Measurements from ENCODE around the gene MAD2L1. TPM values are rescaled to one million over a fixed set of nuclear protein-coding genes. Genes with fewer than 3 reads are reported as not detected.

The MAD2L1 gene
- total and polyA plus RNA-seq, 9 donors = 0.95 to 5.2 (median 2.0) TPM

GRCh38 chr4:120083152-120083551 lies 16.5 kb upstream of the MAD2L1 start:
- intact Hi-C loops (cut with DNase I) = no loop called here
- Histone ChIP-seq H3K9me3 (no peaks in the 10 kb centered on the region), H3K4me1 (ENCODE audit: insufficient read depth) (no peaks in the 10 kb centered on the region), H3K27ac (no peak overlapping the region), H3K36me3 (no peaks in the 10 kb centered on the region), H3K27me3 (no peaks in the 10 kb centered on the region), H3K4me3 (no peak overlapping the region)
- WGBS, 3 donors = 77 to 79% (median 79%) methylated on average over 2 of the region's 2 CpGs
- DNase-seq = no peak
- no peak for TF ChIP-seq EP300 (IDR thresholded peaks at IDR 0.05)

DNA sequence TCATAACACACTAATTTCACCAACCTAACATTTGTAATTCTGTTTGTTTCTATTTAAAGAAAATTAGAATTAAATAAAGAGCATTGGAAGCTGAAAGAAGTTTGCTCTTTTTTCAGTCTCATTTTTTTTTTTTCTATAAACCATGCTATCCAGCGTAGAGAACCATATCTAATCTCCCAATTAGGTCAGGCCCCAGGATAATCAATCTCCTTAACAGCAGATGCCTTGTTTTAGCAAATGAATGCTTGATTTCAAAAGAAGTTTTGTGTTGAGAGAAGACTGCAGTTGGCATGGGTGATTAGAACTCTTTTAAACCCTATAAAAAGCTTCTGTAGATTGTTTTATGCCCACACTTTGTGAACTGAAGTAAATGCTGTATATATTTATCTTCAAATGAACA lies 15.6 kb upstream of the MAD2L1 start:
- Histone ChIP-seq H3K4me1 (ENCODE audit: insufficient read depth) (no peaks in the 10 kb centered on the region), H3K4me3 (no peak overlapping the region), H3K9me3 (no peaks in the 10 kb centered on the region), H3K27me3 (no peaks in the 10 kb centered on the region), H3K36me3 (no peaks in the 10 kb centered on the region), H3K27ac (no peak overlapping the region)
- intact Hi-C loops (cut with DNase I) = no loop called here
- TF ChIP-seq POLR2A (IDR thresholded peaks at IDR 0.05) = no peak
- no peak for TF ChIP-seq EP300 (IDR thresholded peaks at IDR 0.05)
- WGBS, 3 donors = 82 to 88% (median 87%) methylated on average over 1 of the region's 1 CpG
- no peak for DNase-seq

DNA sequence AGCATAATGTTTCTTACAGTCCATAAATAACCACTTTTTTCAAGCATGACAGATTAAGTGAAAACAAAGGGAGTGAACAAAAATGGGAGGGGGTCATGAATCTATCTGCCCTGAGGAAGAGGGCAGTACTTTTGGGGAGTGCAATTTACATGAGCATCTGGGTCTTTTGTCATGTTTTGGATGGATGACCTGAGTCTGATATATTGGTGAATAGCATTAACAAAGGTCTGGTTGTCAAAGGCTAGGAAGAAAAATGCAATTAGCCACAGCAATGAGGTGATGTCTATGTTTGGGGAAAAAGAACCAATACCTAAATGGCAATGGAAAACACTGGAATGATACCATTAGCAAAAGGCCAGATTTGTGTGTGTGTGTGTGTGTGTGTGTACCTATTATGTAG lies 15.1 kb upstream of the MAD2L1 start:
- no peaks in the 10 kb centered on the region for H3K36me3 ChIP-seq
- H3K27me3 ChIP-seq = no peaks in the 10 kb centered on the region
- no peak for DNase-seq
- no peak overlapping the region for H3K4me3 ChIP-seq
- no peaks in the 10 kb centered on the region for H3K9me3 ChIP-seq
- intact Hi-C loops (cut with DNase I) = no loop called here
- no peaks in the 10 kb centered on the region for H3K4me1 ChIP-seq (ENCODE audit: insufficient read depth)
- TF ChIP-seq POLR2A (IDR thresholded peaks at IDR 0.05) (no peak), EP300 (IDR thresholded peaks at IDR 0.05) (no peak)
- TF ChIP-seq, protein P1, sequence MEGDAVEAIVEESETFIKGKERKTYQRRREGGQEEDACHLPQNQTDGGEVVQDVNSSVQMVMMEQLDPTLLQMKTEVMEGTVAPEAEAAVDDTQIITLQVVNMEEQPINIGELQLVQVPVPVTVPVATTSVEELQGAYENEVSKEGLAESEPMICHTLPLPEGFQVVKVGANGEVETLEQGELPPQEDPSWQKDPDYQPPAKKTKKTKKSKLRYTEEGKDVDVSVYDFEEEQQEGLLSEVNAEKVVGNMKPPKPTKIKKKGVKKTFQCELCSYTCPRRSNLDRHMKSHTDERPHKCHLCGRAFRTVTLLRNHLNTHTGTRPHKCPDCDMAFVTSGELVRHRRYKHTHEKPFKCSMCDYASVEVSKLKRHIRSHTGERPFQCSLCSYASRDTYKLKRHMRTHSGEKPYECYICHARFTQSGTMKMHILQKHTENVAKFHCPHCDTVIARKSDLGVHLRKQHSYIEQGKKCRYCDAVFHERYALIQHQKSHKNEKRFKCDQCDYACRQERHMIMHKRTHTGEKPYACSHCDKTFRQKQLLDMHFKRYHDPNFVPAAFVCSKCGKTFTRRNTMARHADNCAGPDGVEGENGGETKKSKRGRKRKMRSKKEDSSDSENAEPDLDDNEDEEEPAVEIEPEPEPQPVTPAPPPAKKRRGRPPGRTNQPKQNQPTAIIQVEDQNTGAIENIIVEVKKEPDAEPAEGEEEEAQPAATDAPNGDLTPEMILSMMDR (IDR thresholded peaks at IDR 0.05) = no peak
- H3K27ac ChIP-seq = no peak overlapping the region

GRCh38 chr4:120080533-120080932 lies 13.9 kb upstream of the MAD2L1 start:
- no peaks in the 10 kb centered on the region for H3K27me3 ChIP-seq
- H3K4me3 ChIP-seq = no peak overlapping the region
- H3K9me3 ChIP-seq = no peaks in the 10 kb centered on the region
- intact Hi-C loops (cut with DNase I) = no loop called here
- TF ChIP-seq, protein P1 (IDR thresholded peaks at IDR 0.05) = no peak
- no peaks in the 10 kb centered on the region for H3K4me1 ChIP-seq (ENCODE audit: insufficient read depth)
- H3K36me3 ChIP-seq = no peaks in the 10 kb centered on the region
- DNase-seq = no peak
- 63 to 70% (median 67%) methylated on average over 2 of the region's 2 CpGs for WGBS, 3 donors
- no peak overlapping the region for H3K27ac ChIP-seq

GRCh38 chr4:120079839-120080520 lies 13.3 kb upstream of the MAD2L1 start:
- H3K4me1 ChIP-seq (ENCODE audit: insufficient read depth) = no peaks in the 10 kb centered on the region
- H3K9me3 ChIP-seq = no peaks in the 10 kb centered on the region
- H3K27me3 ChIP-seq = no peaks in the 10 kb centered on the region
- TF ChIP-seq, protein P1 (IDR thresholded peaks at IDR 0.05) = no peak
- TF ChIP-seq EP300 (IDR thresholded peaks at IDR 0.05) = no peak
- TF ChIP-seq POLR2A (IDR thresholded peaks at IDR 0.05) = no peak
- H3K36me3 ChIP-seq = no peaks in the 10 kb centered on the region
- WGBS, 3 donors = 75 to 82% (median 79%) methylated on average over 5 of the region's 5 CpGs
- intact Hi-C loops (cut with DNase I) = no loop called here
- DNase-seq = no peak
- no peak overlapping the region for H3K4me3 ChIP-seq
- no peak overlapping the region for H3K27ac ChIP-seq
